Neuronal stem cell (in vitro differentiated cells): ENCODE results near the gene GABBR2.
A peak's percentile ranks its signal among the peaks of the same experiment; 100 is the strongest.

Experiments used
- DNase-seq: peaks from one replicate; pipeline ENCODE4 v3.0.0-alpha.2; 2013; ENCODE audit warnings: low spot score
- H2AFZ ChIP-seq: one replicate; pipeline ENCODE4 v1.6.1; 2013; ENCODE audit warnings: mild to moderate bottlenecking, low read length, inconsistent platforms
- H2AK5ac ChIP-seq: 2 replicates; pipeline ENCODE4 v1.6.1; 2013; ENCODE audit warnings: low read depth, mild to moderate bottlenecking, inconsistent platforms, low read length, moderate library complexity, mixed read lengths
- H2BK120ac ChIP-seq: 2 replicates; pipeline ENCODE4 v1.6.1; 2013; ENCODE audit warnings: low read depth, mild to moderate bottlenecking, inconsistent platforms, low read length, moderate library complexity, mixed read lengths
- H2BK12ac ChIP-seq: one replicate; pipeline ENCODE4 v1.6.1; 2013; ENCODE audit warnings: low read length, inconsistent platforms
- H2BK15ac ChIP-seq: 2 replicates; pipeline ENCODE4 v1.6.1; 2013; ENCODE audit warnings: mild to moderate bottlenecking, low read length, inconsistent platforms, mixed read lengths
- H2BK5ac ChIP-seq: one replicate; pipeline ENCODE4 v1.6.1; 2013; ENCODE audit warnings: inconsistent platforms, mild to moderate bottlenecking, low read length, moderate library complexity
- H3K14ac ChIP-seq: one replicate; pipeline ENCODE4 v1.6.1; 2013; ENCODE audit warnings: low read length, inconsistent platforms
- H3K18ac ChIP-seq: 2 replicates; pipeline ENCODE4 v1.6.1; 2013; ENCODE audit warnings: low read length, inconsistent platforms
- H3K23ac ChIP-seq: 2 replicates; pipeline ENCODE4 v1.6.1; 2013; ENCODE audit warnings: low read depth, mild to moderate bottlenecking, mixed read lengths, low read length, inconsistent platforms; ENCODE audit not compliant: poor library complexity
- H3K27ac ChIP-seq: replicated peaks from 3 replicates; pipeline ENCODE4 v1.5.1; 2013; ENCODE audit warnings: low read length, inconsistent platforms
- H3K27me3 ChIP-seq, 3 experiments: 2 replicates each; pipeline ENCODE4 v1.6.1; 2013; ENCODE audit warnings: low read length in 3 of 3, mild to moderate bottlenecking in 2 of 3, inconsistent platforms in 1 of 3, low read depth in 1 of 3, mixed read lengths in 1 of 3, moderate library complexity in 1 of 3; ENCODE audit not compliant: control insufficient read depth in 3 of 3, insufficient read depth in 3 of 3
- H3K36me3 ChIP-seq, 2 donors: replicated peaks in 1 of 2; 2 replicates each; pipeline ENCODE4 v1.6.1; 2013; ENCODE audit warnings: low read length in 2 of 2; ENCODE audit not compliant: control insufficient read depth in 2 of 2, insufficient read depth in 2 of 2
- H3K4ac ChIP-seq: 2 replicates; pipeline ENCODE4 v1.6.1; 2013; ENCODE audit warnings: inconsistent platforms, mild to moderate bottlenecking, low read length, moderate library complexity
- H3K4me1 ChIP-seq, 2 donors: 1 replicate in 1 of 2; 2 replicates in 1 of 2; pipeline ENCODE4 v1.6.1; 2013; ENCODE audit warnings: low read length in 2 of 2, low read depth in 1 of 2; ENCODE audit not compliant: control insufficient read depth in 2 of 2, insufficient read depth in 1 of 2
- H3K4me2 ChIP-seq: one replicate; pipeline ENCODE4 v1.6.1; 2013; ENCODE audit warnings: mild to moderate bottlenecking, low read length, inconsistent platforms; ENCODE audit not compliant: insufficient read depth, poor library complexity, severe bottlenecking
- H3K4me3 ChIP-seq, 2 donors: 2 replicates each; pipeline ENCODE4 v1.5.1; 2013; ENCODE audit warnings: low read length in 2 of 2, mild to moderate bottlenecking in 2 of 2, inconsistent platforms in 1 of 2, moderate library complexity in 1 of 2
- H3K79me1 ChIP-seq: one replicate; pipeline ENCODE4 v1.6.1; 2013; ENCODE audit warnings: low read depth, mild to moderate bottlenecking, inconsistent platforms, low read length, moderate library complexity
- H3K9ac ChIP-seq: one replicate; pipeline ENCODE4 v1.6.1; 2013; ENCODE audit warnings: mild to moderate bottlenecking, low read depth, low read length, inconsistent platforms; ENCODE audit not compliant: poor library complexity
- H3K9me3 ChIP-seq, 2 donors: replicated peaks in 1 of 2; 2 replicates each; pipeline versions ENCODE3 to v1.6.1; 2013; ENCODE audit warnings: low read length in 2 of 2, mild to moderate bottlenecking in 2 of 2, inconsistent platforms in 1 of 2, low read depth in 1 of 2, mixed read lengths in 1 of 2, moderate library complexity in 1 of 2; ENCODE audit not compliant: control insufficient read depth in 2 of 2, insufficient read depth in 1 of 2
- H4K8ac ChIP-seq: one replicate; pipeline ENCODE4 v1.6.1; 2013; ENCODE audit warnings: low read depth, mild to moderate bottlenecking, inconsistent platforms, low read length, moderate library complexity
- H4K91ac ChIP-seq: one replicate; pipeline ENCODE4 v1.6.1; 2013; ENCODE audit warnings: low read length, low read depth, mild to moderate bottlenecking, inconsistent platforms; ENCODE audit not compliant: poor library complexity
- WGBS, 2 donors: extraction: QIAGEN DNeasy Blood & Tissue Kit; methylation state at CpG; one replicate each; pipeline ENCODE4 v1.1.7; 2013; ENCODE audit warnings: missing lambda C conversion rate in 2 of 2, mixed read lengths in 1 of 2; ENCODE audit not compliant: insufficient read length in 2 of 2, insufficient replicate concordance in 1 of 2; ENCODE audit errors: extremely low coverage in 2 of 2; 5-methylcytosine and 5-hydroxymethylcytosine counted together

The GABBR2 gene

GRCh38 chr9:98251551-98251950 lies 457.2 kb downstream of the GABBR2 start:
- Histone ChIP-seq H2BK15ac (no peak overlapping the region), H3K14ac (no peak overlapping the region), H3K4me3 (no peak overlapping the region), H4K91ac (no peak overlapping the region), H3K36me3 (no peaks in the 10 kb centered on the region), H2BK120ac (no peak overlapping the region), H3K9me3 (no peaks in the 10 kb centered on the region), H3K79me1 (no peaks in the 10 kb centered on the region), H4K8ac (no peak overlapping the region), H2AK5ac (no peak overlapping the region), H2BK5ac (no peak overlapping the region), H3K4me1 (peaks cover 7 to 8% of the 10 kb centered on the region in 2 donors), H2BK12ac (no peak overlapping the region), H3K4ac (no peak overlapping the region), H3K27me3 (peaks cover 0 to 37% (median 13%) of the 10 kb centered on the region in 3 experiments), H3K23ac (no peak overlapping the region), H2AFZ (no peak overlapping the region), H3K9ac (peak overlapping the region; percentile 7), H3K18ac (no peak overlapping the region), H3K27ac (no peak overlapping the region), H3K4me2 (no peak overlapping the region)
- no CpG with 5 or more reads among the region's 9 CpGs for WGBS, 2 donors
- DNase-seq, result no peak

DNA sequence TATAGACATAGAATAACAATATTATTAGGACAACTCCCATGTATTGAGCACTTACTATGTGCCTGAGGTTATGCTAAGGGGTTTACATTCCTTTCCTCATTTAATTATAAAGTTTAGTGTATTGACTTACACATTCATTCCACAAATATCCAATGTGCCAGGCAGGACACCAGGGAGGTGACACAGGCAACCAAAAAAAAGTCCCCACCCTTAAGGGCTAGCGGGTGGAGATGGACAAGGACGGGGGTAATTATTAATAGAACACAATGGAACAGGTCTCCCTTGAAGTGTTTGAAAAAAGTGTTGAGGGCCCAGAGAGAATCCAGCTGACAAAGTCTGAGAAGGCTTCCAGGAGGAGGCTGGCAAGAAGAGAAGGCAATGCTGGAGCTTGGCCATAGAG lies 459.0 kb downstream of the GABBR2 start:
- Histone ChIP-seq H2BK120ac (no peak overlapping the region), H2AK5ac (no peak overlapping the region), H3K4me2 (no peak overlapping the region), H3K36me3 (no peaks in the 10 kb centered on the region), H3K27ac (no peak overlapping the region), H3K9me3 (no peaks in the 10 kb centered on the region), H3K18ac (no peak overlapping the region), H3K79me1 (no peaks in the 10 kb centered on the region), H3K23ac (no peak overlapping the region), H3K4me1 (peaks cover under 1 to 6% of the 10 kb centered on the region in 2 donors), H2BK15ac (no peak overlapping the region), H3K4ac (no peak overlapping the region), H3K27me3 (peaks cover 0 to 33% (median 10%) of the 10 kb centered on the region in 3 experiments), H2BK5ac (no peak overlapping the region), H3K14ac (no peak overlapping the region), H4K8ac (no peak overlapping the region), H2AFZ (no peak overlapping the region), H4K91ac (no peak overlapping the region), H3K9ac (no peak overlapping the region), H3K4me3 (no peak overlapping the region), H2BK12ac (no peak overlapping the region)
- no CpG with 5 or more reads among the region's 2 CpGs for WGBS, 2 donors
- no peak for DNase-seq

- H4K8ac ChIP-seq, result no peak overlapping the region
- H3K4me3 ChIP-seq, result no peak overlapping the region
- peak overlapping the region; percentile 44 for H3K23ac ChIP-seq
- no peak overlapping the region for H2BK15ac ChIP-seq
- no peak overlapping the region for H3K4ac ChIP-seq
- no peak overlapping the region for H2BK5ac ChIP-seq
- peaks cover 0 to 25% (median 1%) of the 10 kb centered on the region in 3 experiments for H3K27me3 ChIP-seq
- H2BK120ac ChIP-seq, result no peak overlapping the region
- H3K36me3 ChIP-seq, result no peaks in the 10 kb centered on the region
- no peak overlapping the region for H3K9ac ChIP-seq
- no peak overlapping the region for H2BK12ac ChIP-seq
- H2AFZ ChIP-seq, result no peak overlapping the region
- H3K4me1 ChIP-seq, result peaks cover 4 to 9% of the 10 kb centered on the region in 2 donors
- no peak overlapping the region for H2AK5ac ChIP-seq
- DNase-seq, result no peak
- no peak overlapping the region for H3K27ac ChIP-seq
- H3K79me1 ChIP-seq, result no peaks in the 10 kb centered on the region
- peak overlapping the region; percentile 88 for H3K18ac ChIP-seq
- no peak overlapping the region for H3K14ac ChIP-seq
- no CpG with 5 or more reads among the region's 16 CpGs for WGBS, 2 donors
- H3K4me2 ChIP-seq, result no peak overlapping the region
- no peak overlapping the region for H4K91ac ChIP-seq
- no peaks in the 10 kb centered on the region for H3K9me3 ChIP-seq
Observed at GRCh38 chr9:98248737-98249474, 459.8 kb downstream of the GABBR2 start.

DNA sequence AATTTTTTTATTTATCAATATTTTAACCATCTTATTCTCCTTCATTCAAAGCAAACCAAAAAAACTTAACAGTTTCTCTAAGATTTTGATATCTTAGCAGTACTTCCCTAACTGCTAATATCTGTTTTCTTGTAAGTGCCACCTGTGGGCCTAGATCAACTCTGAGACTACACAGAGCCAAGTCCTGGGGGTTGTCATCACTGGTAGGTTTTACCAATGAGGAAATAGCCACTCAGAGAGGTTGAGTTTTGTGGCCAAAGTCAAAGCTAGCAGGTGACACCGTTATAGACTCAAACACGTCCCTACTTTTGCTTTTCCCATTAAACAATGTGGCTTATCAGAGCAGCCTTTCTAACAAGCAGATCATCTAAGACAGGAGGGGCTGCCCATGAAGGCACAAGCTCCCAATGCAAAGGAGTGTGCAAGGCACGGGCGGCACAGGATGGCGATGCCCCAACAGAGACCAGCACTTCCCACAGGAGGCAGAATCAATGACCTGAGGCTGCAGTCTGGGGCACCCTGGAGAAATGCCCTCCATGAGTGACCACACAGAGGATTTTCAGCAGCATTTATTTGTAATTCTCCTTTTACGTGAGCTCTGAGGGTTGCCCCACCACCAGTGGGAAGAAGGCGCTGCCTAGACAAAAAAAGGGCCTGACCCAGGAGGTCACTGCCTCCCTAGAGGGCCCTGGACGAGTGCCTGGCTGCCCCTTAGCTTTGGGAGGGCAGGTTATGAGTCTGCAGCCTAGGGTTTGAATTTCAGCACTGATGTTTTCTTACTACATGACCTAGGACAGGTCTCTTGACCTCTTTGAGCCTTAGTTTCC lies 460.7 kb downstream of the GABBR2 start:
- H2BK5ac ChIP-seq, result no peak overlapping the region
- H3K4me2 ChIP-seq, result no peak overlapping the region
- no peak overlapping the region for H2AFZ ChIP-seq
- no peak overlapping the region for H2BK15ac ChIP-seq
- no CpG with 5 or more reads among the region's 8 CpGs for WGBS, 2 donors
- H2BK120ac ChIP-seq, result no peak overlapping the region
- H3K27ac ChIP-seq, result no peak overlapping the region
- H3K79me1 ChIP-seq, result no peaks in the 10 kb centered on the region
- peaks cover 0 to 16% (median 0%) of the 10 kb centered on the region in 3 experiments for H3K27me3 ChIP-seq
- DNase-seq, result no peak
- H3K23ac ChIP-seq, result no peak overlapping the region
- peak overlapping the region; percentile 82 for H3K18ac ChIP-seq
- H3K4ac ChIP-seq, result no peak overlapping the region
- H4K8ac ChIP-seq, result no peak overlapping the region
- H2AK5ac ChIP-seq, result peak overlapping the region; percentile 70
- H3K36me3 ChIP-seq, result no peaks in the 10 kb centered on the region
- H3K14ac ChIP-seq, result no peak overlapping the region
- no peaks in the 10 kb centered on the region for H3K9me3 ChIP-seq
- no peak overlapping the region for H2BK12ac ChIP-seq
- no peak overlapping the region for H3K4me3 ChIP-seq
- H3K9ac ChIP-seq, result no peak overlapping the region
- peaks cover 6 to 11% of the 10 kb centered on the region in 2 donors for H3K4me1 ChIP-seq
- no peak overlapping the region for H4K91ac ChIP-seq
